GM21515 (cell line): ENCODE measurements around the gene PLPP6.

Experiments used
- ATAC-seq: cut with Tn5 transposase; IDR thresholded peaks from one replicate; pipeline ENCODE4 v1.9.1; 2021; ENCODE audit not compliant: unreplicated experiment

PLPP6 gene

DNA sequence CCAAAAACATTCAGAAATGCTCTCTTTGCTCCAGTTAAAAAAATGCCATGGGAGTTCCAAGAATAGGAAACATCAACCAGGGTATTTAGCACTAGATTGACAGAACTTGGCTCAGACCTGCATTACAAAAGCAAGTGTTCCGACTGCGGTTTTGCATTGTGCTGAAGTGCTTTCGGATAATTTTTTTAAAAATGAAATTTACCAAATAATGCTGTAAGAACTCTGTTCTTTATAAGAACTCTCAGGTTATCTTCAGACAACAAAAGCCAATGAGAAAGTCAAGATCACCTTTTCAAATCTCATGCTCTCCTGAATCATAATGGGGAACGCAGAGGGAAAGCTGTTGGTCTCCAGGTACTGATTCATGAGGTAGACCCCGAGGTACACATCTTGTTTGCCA lies 483 bp upstream of the PLPP6 start:
- peak; percentile 11 for ATAC-seq

GRCh38 chr9:4662989-4663792 lies 1.1 kb downstream of the PLPP6 start:
- ATAC-seq = no peak

DNA sequence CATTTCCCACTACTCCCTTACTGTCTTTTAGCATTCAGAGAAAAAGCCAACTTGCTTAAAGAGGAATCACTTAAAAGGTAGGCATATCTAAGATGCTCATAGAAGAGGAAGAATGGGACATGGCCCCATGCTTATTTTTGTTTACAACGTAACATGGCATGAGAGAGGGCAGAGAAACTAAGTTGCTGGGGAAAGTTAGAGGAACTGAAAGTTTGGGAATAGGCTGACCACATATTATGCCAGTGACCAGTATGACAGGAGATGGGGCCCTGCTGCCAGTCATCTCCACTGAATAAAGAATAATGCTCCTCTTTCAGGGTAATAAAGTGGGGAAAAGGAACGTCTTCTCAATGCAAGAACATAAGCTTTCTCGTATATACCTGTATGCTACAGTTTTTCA lies 1.9 kb downstream of the PLPP6 start:
- ATAC-seq = no peak

DNA sequence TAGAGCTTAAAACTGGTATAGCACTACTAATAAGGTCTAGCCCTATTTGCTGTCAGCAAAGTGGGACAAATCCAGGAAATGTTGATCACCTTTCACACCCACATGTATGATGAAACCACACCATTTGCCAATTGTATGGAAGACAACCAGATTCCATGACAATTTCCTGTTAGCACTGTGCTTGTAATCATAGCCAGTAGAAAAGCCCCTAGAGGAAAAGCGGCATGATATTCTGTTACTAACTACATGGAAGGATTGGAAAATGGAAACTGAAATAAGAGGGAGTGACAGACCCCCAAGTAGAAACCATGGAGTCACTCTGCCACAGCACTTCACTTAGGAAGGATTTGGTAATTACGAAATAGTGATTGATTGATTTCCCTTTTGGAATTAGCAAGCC lies 3.3 kb downstream of the PLPP6 start:
- no peak for ATAC-seq

DNA sequence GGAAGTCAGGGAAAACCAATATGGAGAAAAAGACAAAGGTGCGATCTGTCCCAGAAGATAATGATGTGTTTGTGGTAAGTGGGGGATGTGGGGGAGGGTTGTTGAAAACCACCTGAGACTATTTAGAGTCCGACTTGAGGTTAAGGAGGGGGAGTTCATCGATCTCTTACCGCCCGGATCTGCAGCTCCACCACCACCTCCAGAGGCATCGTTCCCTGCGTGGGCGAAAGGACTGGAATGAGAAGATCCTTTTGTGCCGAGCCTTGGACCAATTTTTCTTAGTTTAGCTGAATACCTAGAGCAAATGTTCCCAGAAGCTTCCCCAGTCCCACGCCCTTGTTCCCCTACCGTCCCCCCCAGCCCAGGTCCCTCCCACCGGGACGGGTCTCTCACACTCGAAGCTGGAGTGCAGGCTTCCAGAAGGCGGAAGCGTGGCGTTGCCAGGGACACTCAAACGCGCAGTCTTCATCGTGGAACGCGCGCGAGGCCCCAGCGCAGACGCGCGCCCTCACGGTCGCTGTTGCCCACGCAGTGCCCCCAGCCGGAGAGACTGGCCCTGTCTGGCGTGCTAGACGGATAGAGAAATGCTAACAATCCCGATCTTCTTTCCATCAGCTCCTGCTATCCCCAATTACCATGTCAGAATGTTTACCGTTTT lies 4.1 kb downstream of the PLPP6 start, which contains the start of gene SPATA6L:
Gene SPATA6L (minus strand): TSS at position 439 of the 658 bp plus-strand sequence. CDS start 230 bp downstream, at position 209.
- ATAC-seq = no peak

GRCh38 chr9:4667681-4668080 lies 5.6 kb downstream of the PLPP6 start:
- ATAC-seq = no peak

- no peak for ATAC-seq
These were observed 6.5 kb downstream of the PLPP6 start for GRCh38 chr9:4668604-4669003.

DNA sequence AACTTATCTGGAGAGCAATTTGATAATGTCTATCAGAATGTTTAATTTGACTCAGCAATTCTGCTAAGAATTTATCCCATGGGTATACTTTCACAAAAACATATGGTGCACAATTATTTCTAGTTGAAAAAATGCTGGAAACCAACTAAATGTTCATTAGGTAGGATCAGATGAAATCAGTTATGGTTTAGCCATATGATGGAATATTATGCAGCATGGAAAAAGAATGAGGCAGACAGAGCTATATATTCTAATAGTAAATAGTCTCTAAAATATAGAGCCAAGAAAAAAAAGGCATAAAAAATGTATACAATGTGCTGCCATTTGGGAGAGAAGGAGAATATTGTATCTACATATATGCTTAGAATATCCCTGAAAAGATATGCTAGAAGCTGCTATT lies 7.8 kb downstream of the PLPP6 start:
- no peak for ATAC-seq

DNA sequence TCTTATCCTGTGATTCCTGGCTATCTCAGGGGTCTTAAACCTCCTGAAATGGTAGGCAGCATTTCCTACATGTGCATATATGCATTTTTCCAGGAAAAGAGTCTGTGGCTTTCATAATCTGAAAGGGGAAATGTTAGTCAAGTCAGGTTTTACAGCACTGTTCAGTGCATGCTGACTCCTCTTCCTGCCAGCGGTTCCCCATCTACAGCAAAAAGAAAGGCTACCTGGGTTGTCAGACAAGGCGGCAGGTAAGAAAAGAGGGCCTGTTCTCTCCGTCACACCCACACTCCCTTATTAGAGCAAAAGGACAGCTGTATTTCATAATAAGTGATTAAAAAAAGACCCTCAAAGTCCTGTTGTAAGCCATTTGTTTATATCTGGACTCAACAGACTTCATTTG lies 8.5 kb downstream of the PLPP6 start:
- ATAC-seq = no peak

DNA sequence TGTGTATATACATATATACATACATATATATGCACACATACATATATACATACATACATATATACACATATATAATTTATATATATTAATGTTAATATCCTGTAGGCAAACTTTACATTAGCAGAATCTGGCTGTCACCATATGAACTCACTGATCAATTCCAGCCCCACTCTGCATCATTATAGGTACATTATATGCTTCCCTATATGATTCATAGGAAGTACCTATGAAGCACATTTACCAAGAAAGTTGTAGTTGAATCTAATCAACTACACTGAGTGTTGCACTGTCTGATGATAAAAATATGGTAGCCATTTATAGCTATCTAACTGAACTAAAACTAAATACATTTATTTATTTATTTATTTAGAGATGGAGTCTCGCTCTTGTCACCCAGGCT lies 9.6 kb downstream of the PLPP6 start:
- ATAC-seq = no peak

GRCh38 chr9:4674783-4675182 lies 12.7 kb downstream of the PLPP6 start:
- ATAC-seq = no peak

DNA sequence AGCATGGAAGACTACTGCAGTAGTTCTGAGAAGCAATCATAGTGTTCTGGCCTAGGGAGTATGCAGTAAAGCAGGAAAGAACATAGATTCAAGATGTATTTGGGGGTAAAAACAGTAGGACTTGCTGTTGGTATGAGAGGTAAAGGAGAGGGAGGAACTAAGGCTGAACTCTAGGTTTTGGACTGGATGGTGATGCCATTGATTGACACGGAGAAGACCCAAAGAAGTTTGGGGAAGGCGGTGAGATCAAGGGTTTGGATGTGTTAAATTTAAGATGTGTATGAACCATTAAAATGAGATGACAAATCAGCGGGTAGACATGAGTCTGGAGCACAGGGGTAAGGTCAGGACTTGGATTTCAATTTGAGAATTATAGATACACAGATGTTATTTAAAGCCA lies 15.3 kb downstream of the PLPP6 start:
- no peak for ATAC-seq

DNA sequence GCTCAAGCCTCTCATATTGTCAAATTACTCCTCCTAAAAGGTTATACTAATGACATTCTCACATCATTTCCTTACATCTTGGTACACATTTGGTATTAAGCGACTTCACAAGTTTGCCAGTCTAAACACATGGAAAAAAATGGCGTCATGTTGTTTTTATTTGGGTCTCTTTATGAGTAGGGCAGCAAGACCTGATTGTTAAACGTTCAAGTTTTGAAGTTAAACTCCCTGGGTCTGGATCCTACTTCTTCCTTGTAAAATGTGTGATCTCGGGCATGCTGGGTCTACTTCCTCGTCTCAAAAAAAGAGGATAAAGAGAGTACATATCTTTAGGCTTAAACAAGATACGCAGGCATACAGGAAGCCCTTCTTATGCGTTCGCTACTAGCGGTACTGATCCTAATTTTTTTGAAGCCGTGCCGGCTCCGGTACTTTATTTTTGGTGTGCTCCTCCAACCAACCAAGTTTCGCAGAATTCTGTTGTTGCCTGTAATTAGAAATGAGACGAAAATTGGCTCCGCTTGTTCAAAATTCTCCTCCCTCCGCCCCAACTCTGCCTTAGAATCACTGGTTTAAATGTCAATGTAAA lies 16.7 kb downstream of the PLPP6 start:
- ATAC-seq = peak; percentile 15

GRCh38 chr9:4679268-4680172 lies 17.4 kb downstream of the PLPP6 start, which contains the start of gene CDC37L1:
TSS of gene CDC37L1 (plus strand) at chr9:4679569. CDS start at chr9:4679768, 199 bp downstream.
- ATAC-seq = peak; percentile 95

DNA sequence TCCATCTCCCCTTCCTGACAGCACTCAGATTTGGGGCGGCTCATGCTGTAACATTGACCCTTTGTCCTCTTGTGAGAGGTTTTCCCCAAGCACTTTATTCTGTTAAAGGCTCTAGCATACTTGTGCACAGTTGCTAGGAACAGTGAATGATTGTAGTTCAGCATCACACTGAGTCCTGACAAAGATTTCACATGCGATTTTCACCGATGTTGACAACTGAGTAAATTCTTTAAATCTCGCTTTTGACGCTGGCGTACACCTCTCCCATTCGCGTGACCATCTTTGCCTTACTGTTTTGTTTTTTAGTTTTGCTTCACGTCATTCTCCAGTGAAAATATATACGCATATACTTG lies 18.1 kb downstream of the PLPP6 start:
- no peak for ATAC-seq

DNA sequence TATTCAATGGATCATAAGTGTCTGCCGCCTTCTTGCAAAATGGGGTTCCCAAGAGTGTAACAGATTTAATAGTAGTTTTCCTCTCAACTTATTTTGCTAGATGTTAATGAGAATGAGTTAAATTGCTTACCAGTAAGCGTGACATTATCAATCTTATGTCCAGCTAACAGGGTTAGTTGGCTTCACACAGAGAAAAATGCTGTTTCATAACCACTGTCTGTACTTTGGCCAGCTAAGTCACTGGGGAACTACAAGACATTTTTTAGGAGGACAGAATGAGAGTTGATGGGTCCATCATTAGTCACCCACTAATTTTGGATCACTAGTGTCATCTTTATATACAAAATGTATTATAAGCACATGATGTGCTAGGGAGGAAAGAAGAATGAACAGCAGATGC lies 18.7 kb downstream of the PLPP6 start:
- ATAC-seq = no peak

- no peak for ATAC-seq
These were observed 22.7 kb downstream of the PLPP6 start for GRCh38 chr9:4684820-4685219.

- ATAC-seq = no peak
These were observed 24.0 kb downstream of the PLPP6 start for GRCh38 chr9:4686112-4686511.

DNA sequence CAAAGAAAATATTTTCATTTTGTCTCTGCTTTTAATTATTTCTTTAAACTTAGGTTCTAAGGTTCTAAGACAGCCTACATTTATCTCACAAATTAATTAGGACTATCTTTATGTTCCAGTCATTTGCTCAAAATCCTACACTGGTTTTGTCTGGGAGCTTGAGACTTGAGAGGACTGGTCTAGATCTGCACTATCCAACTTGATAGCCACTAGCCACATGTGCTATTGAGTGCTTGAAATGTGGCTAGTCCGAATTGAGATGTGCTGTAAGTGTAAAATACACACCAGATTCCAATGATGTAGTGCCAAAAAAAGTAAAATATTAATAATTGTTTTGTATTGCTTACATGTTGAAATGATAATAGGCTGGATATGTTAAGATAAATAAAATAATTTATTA lies 24.5 kb downstream of the PLPP6 start:
- ATAC-seq = no peak

DNA sequence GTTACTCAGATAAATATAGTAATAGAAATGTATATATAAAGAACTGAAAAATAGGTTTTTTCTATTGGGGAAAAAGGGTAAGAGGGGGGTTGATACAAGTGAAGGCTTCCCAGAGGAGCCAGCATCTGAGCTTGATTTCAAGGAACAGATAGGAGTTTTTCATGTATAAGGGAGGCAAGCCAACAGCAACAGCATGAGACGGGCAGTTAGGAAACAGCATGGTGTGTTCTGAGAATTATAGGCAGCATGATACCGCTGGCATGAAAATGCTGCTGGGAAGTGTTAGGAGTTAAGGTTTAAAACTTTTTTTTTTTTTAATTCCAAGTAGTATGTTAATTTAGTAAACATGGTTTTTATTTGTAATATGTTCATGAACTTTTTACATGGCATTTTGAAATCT lies 26.9 kb downstream of the PLPP6 start:
- no peak for ATAC-seq

- peak; percentile 70 for ATAC-seq
These were observed 27.6 kb downstream of the PLPP6 start for GRCh38 chr9:4689687-4690104.
